Panc1 (cell line): Measurements from ENCODE around the gene WWOX. TPM values are rescaled to one million over a fixed set of nuclear protein-coding genes. Genes with fewer than 3 reads are reported as not detected.

ENCODE experiments used
- ATAC-seq: fragments of 200-7000 bp; cut with Tn5 transposase; 2 replicates; pipeline ENCODE4 v1.9.1; 2020; ENCODE audit warnings: mild to moderate bottlenecking, moderate library complexity
- BruUV-seq: library from RNA; stranded (reverse); fragments of 400-500 nt; replicated peaks from 2 replicates; lab custom pipeline; 2021; lab: Mats Ljungman, UMichigan
- CTCF ChIA-PET: fragments of 300-600 bp; sonication (Branson Sonifier 250); formaldehyde crosslinking; loops from one replicate; lab custom pipeline; 2022; ENCODE audit warnings: antibody characterized with exemption; lab: Charles Lee
- POLR2A ChIA-PET: fragments of 300-600 bp; sonication (Branson Sonifier 250); formaldehyde crosslinking; loops from one replicate; lab custom pipeline; 2022; ENCODE audit warnings: antibody characterized with exemption; lab: Charles Lee
- DNase-seq: peaks from one replicate; pipeline ENCODE4 v3.0.0-alpha.2; 2010; ENCODE audit warnings: low read depth, low spot score
- H3K27ac ChIP-seq: 2 replicates; pipeline ENCODE4 v1.5.1; 2011; ENCODE audit warnings: mild to moderate bottlenecking, low read length, inconsistent platforms
- H3K27me3 ChIP-seq: fragments of 200-500 bp; sonication (Bioruptor generic); 2 replicates; pipeline ENCODE4 v1.6.0; 2014; ENCODE audit warnings: low read length, inconsistent platforms; ENCODE audit not compliant: control insufficient read depth, insufficient read depth
- H3K36me3 ChIP-seq: fragments of 200-500 bp; sonication (Bioruptor generic); 2 replicates; pipeline ENCODE4 v1.5.1; 2014; ENCODE audit warnings: inconsistent platforms, mild to moderate bottlenecking, low read length, moderate library complexity; ENCODE audit not compliant: control insufficient read depth, insufficient read depth
- H3K4me1 ChIP-seq: 2 replicates; pipeline ENCODE4 v1.5.1; 2011; ENCODE audit warnings: inconsistent platforms, mild to moderate bottlenecking, low read length, moderate library complexity; ENCODE audit not compliant: control insufficient read depth, insufficient read depth
- H3K4me3 ChIP-seq, 2 experiments: 2 replicates each; pipeline ENCODE4 v1.5.1; 2011 to 2012; ENCODE audit warnings: low read depth in 2 of 2, low read length in 2 of 2, mild to moderate bottlenecking in 2 of 2, inconsistent platforms in 1 of 2, moderate library complexity in 1 of 2
- H3K9me3 ChIP-seq: fragments of 200-500 bp; sonication (Bioruptor generic); 2 replicates; pipeline ENCODE4 v1.5.1; 2014; ENCODE audit warnings: low read depth, mild to moderate bottlenecking, inconsistent platforms, low read length, moderate library complexity; ENCODE audit not compliant: control insufficient read depth, insufficient read depth
- CTCF ChIP-seq: fragments of 450-650 bp; IDR thresholded peaks from 2 replicates; pipeline ENCODE4 v1.5.1; 2017; ENCODE audit warnings: mild to moderate bottlenecking
- POLR2AphosphoS5 ChIP-seq: IDR thresholded peaks from 2 replicates; pipeline ENCODE4 v1.6.1; 2012; ENCODE audit warnings: mild to moderate bottlenecking, low read depth, low read length, moderate library complexity
- REST ChIP-seq, 2 experiments: IDR thresholded peaks; 2 replicates each; pipeline ENCODE4 v1.6.1; 2011 to 2012; ENCODE audit warnings: low read depth in 2 of 2, control low read depth in 1 of 2, low read length in 1 of 2, mild to moderate bottlenecking in 1 of 2, moderate library complexity in 1 of 2; ENCODE audit not compliant: insufficient read depth in 1 of 2
- SIN3A ChIP-seq: IDR thresholded peaks from 2 replicates; pipeline ENCODE4 v1.6.1; 2012; ENCODE audit warnings: low read depth, mild to moderate bottlenecking, low read length, moderate library complexity, borderline replicate concordance; ENCODE audit not compliant: insufficient read depth
- TCF7L2 ChIP-seq: IDR thresholded peaks from 2 replicates; pipeline ENCODE4 v1.6.1; 2011; ENCODE audit warnings: mild to moderate bottlenecking, low read depth, low read length, inconsistent platforms
- in situ Hi-C: cut with HindIII; loops from 2 replicates; pipeline ENCODE4 v1.10.0; 2016; ENCODE audit warnings: low sequenced_read_pairs, low pct_unique_long_range_greater_than_20kb
- intact Hi-C: fragments of 100-400 bp; cut with micrococcal nuclease; formaldehyde crosslinking; loops from one replicate; pipeline ENCODE4 v1.10.0; 2022; ENCODE audit not compliant: unreplicated experiment
- total RNA-seq: library from RNA; stranded (reverse); gene quantifications from one replicate; pipeline ENCODE4 v1.2.1, GENCODE V29; 2021; ENCODE audit not compliant: unreplicated experiment

Gene WWOX
- total RNA-seq, 1 experiment from 2014 or later, result 12.5 TPM

GRCh38 chr16:79136955-79137354 is 1037.5 kb downstream of the WWOX start:
- Histone ChIP-seq H3K27ac (no peak overlapping the region), H3K9me3 (no peaks in the 10 kb centered on the region), H3K36me3 (no peaks in the 10 kb centered on the region), H3K27me3 (no peaks in the 10 kb centered on the region), H3K4me3 (no peak overlapping the region), H3K4me1 (no peaks in the 10 kb centered on the region)
- no peak for TF ChIP-seq POLR2AphosphoS5
- TF ChIP-seq REST (IDR thresholded peaks at IDR 0.05; ENCODE audit: insufficient read depth in 1 of 2, low read depth in 2 of 2, low read length in 1 of 2), result no peak
- no peak for TF ChIP-seq SIN3A
- TF ChIP-seq TCF7L2, result no peak
- no peak for TF ChIP-seq CTCF
- intact Hi-C loops (no loop called here), in situ Hi-C loops (no loop called here)
- no TSS peak for BruUV-seq
- DNase-seq (no peak), ATAC-seq (no peak)
- CTCF ChIA-PET, result no interaction called here
- POLR2A ChIA-PET, result no interaction called here

- CTCF ChIA-PET, result no interaction called here
These were observed 1038.0 kb downstream of the WWOX start for GRCh38 chr16:79137426-79137939.

More at GRCh38 chr16:79137426-79137939, 1038.0 kb downstream of the WWOX start:
- no peaks in the 10 kb centered on the region for H3K9me3 ChIP-seq
- no peak overlapping the region for H3K4me3 ChIP-seq
- H3K27me3 ChIP-seq, result no peaks in the 10 kb centered on the region
- POLR2A ChIA-PET, result no interaction called here
- H3K27ac ChIP-seq, result no peak overlapping the region
- in situ Hi-C loops (no loop called here), intact Hi-C loops (no loop called here)
- no peaks in the 10 kb centered on the region for H3K4me1 ChIP-seq
- ATAC-seq (no peak), DNase-seq (no peak)
- TF ChIP-seq TCF7L2 (no peak), REST (IDR thresholded peaks at IDR 0.05; ENCODE audit: insufficient read depth in 1 of 2, low read depth in 2 of 2, low read length in 1 of 2) (no peak), SIN3A (no peak), POLR2AphosphoS5 (no peak), CTCF (no peak)
- H3K36me3 ChIP-seq, result no peaks in the 10 kb centered on the region
- no TSS peak for BruUV-seq
